ENCODE results near the gene ADAM12.

Gene ADAM12

DNA sequence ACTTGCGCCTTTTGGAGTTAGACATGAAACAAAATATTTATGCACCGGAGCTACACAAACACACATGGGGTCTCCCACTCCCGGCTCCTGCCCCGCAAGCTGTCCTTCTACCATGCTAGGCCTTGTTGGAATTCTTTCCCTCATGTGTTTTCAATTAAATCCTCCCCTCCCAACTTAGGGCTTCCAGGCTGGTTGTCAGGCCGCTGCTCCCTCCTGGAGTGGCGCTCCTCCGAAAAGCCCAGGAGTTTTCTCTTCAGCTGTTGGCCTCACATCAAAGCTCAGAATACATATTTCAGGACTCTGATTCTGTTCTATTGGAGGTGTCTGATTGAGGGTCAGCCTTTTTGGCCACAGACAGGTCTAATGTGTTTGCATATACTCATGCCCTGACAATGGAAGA, 378.6 kb downstream of the ADAM12 start:
- H3K4me3 ChIP-seq (ENCODE audit: low read depth, low read length) = no peak overlapping the region
- TF ChIP-seq CTCF (IDR thresholded peaks at IDR 0.05; ENCODE audit: low read depth, low read length) = no peak

DNA sequence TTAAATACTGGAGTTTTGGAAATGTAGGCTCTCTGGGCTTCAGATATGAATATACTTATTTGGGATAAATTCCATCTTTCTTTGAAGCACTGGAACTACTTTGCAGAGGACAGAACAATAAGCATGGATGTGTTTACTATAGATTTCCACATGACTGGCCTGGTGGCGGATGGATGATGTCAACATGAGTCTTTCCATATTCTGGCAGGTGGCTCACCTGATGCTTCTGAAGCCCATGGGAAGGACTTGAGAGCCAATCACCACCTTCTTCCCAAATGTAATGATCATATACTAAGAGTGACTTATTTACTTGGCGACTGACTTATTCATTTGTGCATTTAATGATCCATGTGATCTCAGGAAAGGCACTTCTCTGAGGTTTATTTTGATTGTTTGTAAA, 381.4 kb downstream of the ADAM12 start:
- no peak for TF ChIP-seq CTCF (IDR thresholded peaks at IDR 0.05; ENCODE audit: low read depth, low read length)
- H3K4me3 ChIP-seq (ENCODE audit: low read depth, low read length) = no peak overlapping the region

DNA sequence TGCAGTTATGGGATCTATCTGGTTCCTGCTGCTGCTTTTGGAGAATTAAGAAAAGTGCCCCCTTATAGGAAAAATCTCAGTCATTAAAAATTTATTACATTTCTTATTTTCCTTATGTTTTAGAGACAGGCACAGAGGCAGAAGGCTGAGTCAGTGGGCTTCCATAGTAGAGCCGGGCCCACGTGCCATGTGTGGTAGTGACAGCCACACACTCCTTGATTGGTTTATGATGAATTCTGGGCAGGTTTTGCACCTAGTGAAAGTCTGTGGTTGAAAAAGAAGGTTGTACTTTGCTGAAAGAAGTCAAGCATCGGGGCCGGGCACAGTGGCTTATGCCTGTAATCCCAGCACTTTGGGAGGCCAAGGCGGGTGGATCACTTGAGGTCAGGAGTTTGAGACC, 382.0 kb downstream of the ADAM12 start:
- no peak overlapping the region for H3K4me3 ChIP-seq (ENCODE audit: low read depth, low read length)
- no peak for TF ChIP-seq CTCF (IDR thresholded peaks at IDR 0.05; ENCODE audit: low read depth, low read length)

GRCh38 chr10:126004752-126005151, 383.5 kb downstream of the ADAM12 start:
- no peak overlapping the region for H3K4me3 ChIP-seq (ENCODE audit: low read depth, low read length)
- TF ChIP-seq CTCF (IDR thresholded peaks at IDR 0.05; ENCODE audit: low read depth, low read length) = no peak

- no peak for TF ChIP-seq CTCF (IDR thresholded peaks at IDR 0.05; ENCODE audit: low read depth, low read length)
Measured at GRCh38 chr10:126001576-126001975, 386.7 kb downstream of the ADAM12 start.

DNA sequence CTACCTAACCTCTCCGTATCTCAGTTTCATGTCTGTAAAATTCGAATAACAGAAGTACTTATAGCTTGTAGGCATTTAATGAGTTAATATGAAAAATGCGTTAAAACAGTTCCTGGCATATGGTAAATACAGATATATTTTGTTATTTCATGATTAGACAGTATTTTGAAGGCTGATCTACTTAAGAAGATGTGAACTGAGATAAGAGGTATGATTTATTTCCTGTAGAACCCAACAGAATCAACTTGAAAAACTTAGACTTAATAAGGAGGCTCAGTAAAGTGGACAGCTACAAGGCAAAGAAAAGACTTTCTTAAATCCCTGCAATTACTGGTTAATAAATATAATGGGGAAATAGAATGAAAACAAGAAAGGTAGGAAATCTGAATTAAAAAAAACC, 388.6 kb downstream of the ADAM12 start:
- H3K4me3 ChIP-seq (ENCODE audit: low read depth, low read length) = no peak overlapping the region
- TF ChIP-seq CTCF (IDR thresholded peaks at IDR 0.05; ENCODE audit: low read depth, low read length) = no peak

More at GRCh38 chr10:126001576-126001975, 386.7 kb downstream of the ADAM12 start:
- no peak overlapping the region for H3K4me3 ChIP-seq (ENCODE audit: low read depth, low read length)

DNA sequence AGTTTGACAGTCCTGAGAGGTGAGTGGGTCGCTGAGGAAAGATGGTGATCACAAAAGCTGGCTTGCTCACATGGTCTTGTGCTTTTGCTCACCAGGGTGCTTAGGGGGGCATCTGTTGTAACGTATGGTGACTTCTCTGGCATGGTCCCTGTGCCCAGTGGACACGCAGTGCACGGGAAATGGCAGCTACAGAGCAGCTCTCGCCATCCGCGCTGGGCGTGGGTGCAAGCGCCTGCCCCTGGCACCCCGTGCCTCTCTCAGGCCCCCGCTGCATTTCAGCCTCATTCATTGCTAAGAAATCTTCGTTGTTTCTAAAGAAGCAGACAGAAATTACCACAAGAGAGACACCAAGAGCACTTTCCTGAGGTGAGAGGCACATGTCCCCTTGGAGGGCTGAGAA, 390.7 kb downstream of the ADAM12 start:
- no peak overlapping the region for H3K4me3 ChIP-seq (ENCODE audit: low read depth, low read length)
- TF ChIP-seq CTCF (IDR thresholded peaks at IDR 0.05; ENCODE audit: low read depth, low read length) = no peak
